Keratinocyte (primary cell): ENCODE results near the gene PIGU. TPM values are rescaled to one million over a fixed set of nuclear protein-coding genes. Genes with fewer than 3 reads are reported as not detected.

Experiments
- DNase-seq: peaks from one replicate; pipeline ENCODE4 v3.0.0-alpha.2; 2011; ENCODE audit warnings: low read depth, missing footprints, low spot score
- FAIRE-seq: peaks from 2 replicates; lab custom pipeline; 2011; peaks lifted over from hg19 to GRCh38; lab: Jason Lieb, UNC
- H2AFZ ChIP-seq: 2 replicates; pipeline ENCODE4 v1.6.0; 2012; ENCODE audit warnings: low read length, control low read depth, inconsistent platforms; ENCODE audit not compliant: control insufficient read depth
- H3K27ac ChIP-seq: 2 replicates; pipeline ENCODE4 v1.5.1; 2011; ENCODE audit warnings: low read length; ENCODE audit not compliant: control insufficient read depth, insufficient read depth
- H3K27me3 ChIP-seq: 3 replicates; pipeline ENCODE4 v1.6.0; 2011; ENCODE audit warnings: low read length; ENCODE audit not compliant: control insufficient read depth, insufficient read depth; ENCODE audit errors: extremely low read depth
- H3K36me3 ChIP-seq, 2 experiments: 2 replicates in 1 of 2; 3 replicates in 1 of 2; pipeline ENCODE4 v1.5.1; 2011; ENCODE audit warnings: low read length in 2 of 2, mild to moderate bottlenecking in 1 of 2; ENCODE audit not compliant: control insufficient read depth in 2 of 2, insufficient read depth in 2 of 2; ENCODE audit errors: extremely low read depth in 1 of 2
- H3K4me1 ChIP-seq: 3 replicates; pipeline ENCODE4 v1.5.1; 2011; ENCODE audit warnings: low read length; ENCODE audit not compliant: control insufficient read depth, insufficient read depth; ENCODE audit errors: extremely low read depth
- H3K4me2 ChIP-seq: 3 replicates; pipeline ENCODE4 v1.6.0; 2011; ENCODE audit warnings: low read depth, low read length; ENCODE audit not compliant: control insufficient read depth, insufficient read depth; ENCODE audit errors: extremely low read depth
- H3K4me3 ChIP-seq, 3 experiments: fragments of 200-600 bp in 1 of 3; sonication (generic) in 1 of 3; 2 replicates in 2 of 3; 3 replicates in 1 of 3; pipeline ENCODE4 v1.5.1; 2011 to 2016; ENCODE audit warnings: low read length in 3 of 3, mild to moderate bottlenecking in 3 of 3, control low read depth in 2 of 3, inconsistent platforms in 1 of 3, low read depth in 1 of 3, mixed read lengths in 1 of 3, mixed run types in 1 of 3, moderate library complexity in 1 of 3; ENCODE audit not compliant: control insufficient read depth in 2 of 3, insufficient read depth in 2 of 3; ENCODE audit errors: extremely low read depth in 1 of 3
- H3K79me2 ChIP-seq: 2 replicates; pipeline ENCODE4 v1.6.0; 2012; ENCODE audit warnings: low read length; ENCODE audit not compliant: control insufficient read depth, insufficient read depth
- H3K9ac ChIP-seq: 3 replicates; pipeline ENCODE4 v1.6.0; 2011; ENCODE audit warnings: low read length; ENCODE audit not compliant: control insufficient read depth, insufficient read depth; ENCODE audit errors: extremely low read depth
- H3K9me1 ChIP-seq: 3 replicates; pipeline ENCODE4 v1.6.0; 2011; ENCODE audit warnings: low read length; ENCODE audit not compliant: control insufficient read depth, insufficient read depth; ENCODE audit errors: extremely low read depth
- H3K9me3 ChIP-seq: 2 replicates; pipeline ENCODE4 v1.5.1; 2012; ENCODE audit warnings: low read depth, low read length; ENCODE audit not compliant: control insufficient read depth
- H4K20me1 ChIP-seq: 3 replicates; pipeline ENCODE4 v1.6.0; 2011; ENCODE audit warnings: low read length; ENCODE audit not compliant: control insufficient read depth, insufficient read depth; ENCODE audit errors: extremely low read depth
- CTCF ChIP-seq, 3 experiments: IDR thresholded peaks in 1 of 3; conservative IDR thresholded peaks in 1 of 3; optimal IDR thresholded peaks in 1 of 3; 2 replicates in 2 of 3; 3 replicates in 1 of 3; pipeline versions ENCODE3 to v1.5.1; 2011; ENCODE audit warnings: low read length in 3 of 3, mild to moderate bottlenecking in 3 of 3, moderate library complexity in 2 of 3, control low read depth in 1 of 3, inconsistent platforms in 1 of 3; ENCODE audit not compliant: insufficient read depth in 2 of 3; ENCODE audit errors: extremely low read depth in 1 of 3
- EZH2 ChIP-seq: IDR thresholded peaks from one replicate; pipeline ENCODE4 v1.6.1; 2012; ENCODE audit warnings: inconsistent platforms, mild to moderate bottlenecking, low read length, moderate library complexity
- dilution Hi-C: fragments of 300-500 bp; cut with MboI; formaldehyde crosslinking; loops from one replicate; pipeline ENCODE4 v1.7.0; 2020; ENCODE audit warnings: low sequenced_read_pairs; ENCODE audit not compliant: extremely low pct_ligation_motif_present
- polyA plus RNA-seq, 5 experiments: library from polyadenylated mRNA; depleted of rRNA in 3 of 5; stranded (reverse) in 3 of 5; stranded (forward) in 1 of 5; unstranded in 1 of 5; fragments of >200 nt; gene quantifications; 1 replicate in 1 of 5; 2 replicates in 3 of 5; 3 replicates in 1 of 5; pipeline versions ENCODE4 v1.2.1 to v1.2.3, GENCODE V29; 2011 to 2012; ENCODE audit warnings: missing spikeins in 2 of 5, low read depth in 1 of 5, low replicate concordance in 1 of 5

PIGU gene
- polyA plus RNA-seq, 1 donor (not counting 4 experiments of a cell fraction or from before 2014, with no cell fraction given): 48.0 TPM

GRCh38 chr20:34525709-34526416 is 151.0 kb downstream of the PIGU start:
- peak overlapping the region; percentile 53 for H3K9ac ChIP-seq
- peak overlapping the region in 1 of 3 experiments; percentile 3 for H3K4me3 ChIP-seq
- H4K20me1 ChIP-seq: peaks cover 20% of the 10 kb centered on the region
- dilution Hi-C loops: no loop called here
- no peaks in the 10 kb centered on the region for H3K9me1 ChIP-seq
- peaks cover 22% of the 10 kb centered on the region for H3K4me1 ChIP-seq
- TF ChIP-seq CTCF (optimal IDR thresholded peaks at IDR 0.05 in 1 of 3, IDR thresholded peaks at IDR 0.05 in 1 of 3, conservative IDR thresholded peaks at IDR 0.05 in 1 of 3; ENCODE audit: extremely low read depth in 1 of 3, insufficient read depth in 2 of 3, low read length in 3 of 3): no peak
- no peak for TF ChIP-seq EZH2
- FAIRE-seq: peak; percentile 89
- no peak overlapping the region for H2AFZ ChIP-seq
- DNase-seq: peak; percentile 99
- H3K36me3 ChIP-seq: peaks cover 33 to 53% of the 10 kb centered on the region in 2 experiments
- H3K27ac ChIP-seq: peak overlapping the region; percentile 82
- H3K9me3 ChIP-seq: no peaks in the 10 kb centered on the region
- no peaks in the 10 kb centered on the region for H3K27me3 ChIP-seq
- H3K79me2 ChIP-seq: peaks cover 39% of the 10 kb centered on the region
- peak overlapping the region; percentile 60 for H3K4me2 ChIP-seq

- Histone ChIP-seq H2AFZ (no peak overlapping the region), H3K79me2 (peaks cover 38% of the 10 kb centered on the region)
Observed at GRCh38 chr20:34525342-34525708, 151.6 kb downstream of the PIGU start.

More at GRCh38 chr20:34525342-34525708, 151.6 kb downstream of the PIGU start:
- no peak for TF ChIP-seq EZH2
- TF ChIP-seq CTCF (optimal IDR thresholded peaks at IDR 0.05 in 1 of 3, IDR thresholded peaks at IDR 0.05 in 1 of 3, conservative IDR thresholded peaks at IDR 0.05 in 1 of 3; ENCODE audit: extremely low read depth in 1 of 3, insufficient read depth in 2 of 3, low read length in 3 of 3): no peak
- Histone ChIP-seq H3K4me2 (peak overlapping the region; percentile 60), H3K36me3 (peaks cover 28 to 48% of the 10 kb centered on the region in 2 experiments), H3K9ac (peak overlapping the region; percentile 45), H4K20me1 (peaks cover 20% of the 10 kb centered on the region), H3K27me3 (no peaks in the 10 kb centered on the region), H3K27ac (peak overlapping the region; percentile 82), H3K9me3 (no peaks in the 10 kb centered on the region), H3K4me3 (no peak overlapping the region), H3K4me1 (peaks cover 22% of the 10 kb centered on the region), H3K9me1 (no peaks in the 10 kb centered on the region)
- FAIRE-seq: no peak
- no peak for DNase-seq
- dilution Hi-C loops: no loop called here
